GM20000 (cell line): Measurements from ENCODE around the gene ATL1.

Experiments used
- DNase-seq: peaks from one replicate; pipeline ENCODE4 v3.0.0; 2012; ENCODE audit warnings: low spot score
- CTCF ChIP-seq: IDR thresholded peaks from 2 replicates; pipeline ENCODE4 v1.5.1; 2012; ENCODE audit warnings: mild to moderate bottlenecking, control low read depth; ENCODE audit errors: extremely low read depth, missing control alignments

The ATL1 gene

GRCh38 chr14:50605766-50606165 lies 45.8 kb downstream of the ATL1 start:
- no peak for TF ChIP-seq CTCF
- DNase-seq = no peak

DNA sequence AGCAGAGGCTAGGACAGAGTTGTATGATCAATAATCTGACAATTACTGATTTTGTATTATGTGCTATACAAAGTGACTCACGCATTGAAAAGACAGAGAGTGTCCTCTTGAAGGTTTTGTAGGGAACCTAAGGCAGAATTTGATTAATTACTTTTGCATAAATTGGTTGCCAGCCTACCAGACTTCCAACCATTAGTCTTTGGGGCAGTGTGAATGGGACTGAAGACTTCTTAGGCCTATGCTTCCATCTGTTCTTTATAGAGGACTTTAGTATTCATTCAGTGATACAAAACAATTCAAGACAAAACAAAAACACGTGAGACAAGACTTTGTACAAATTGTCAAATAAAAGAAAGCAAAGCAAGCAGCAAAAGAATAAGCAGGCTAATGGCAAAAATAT lies 46.5 kb downstream of the ATL1 start:
- TF ChIP-seq CTCF = no peak
- DNase-seq = no peak

DNA sequence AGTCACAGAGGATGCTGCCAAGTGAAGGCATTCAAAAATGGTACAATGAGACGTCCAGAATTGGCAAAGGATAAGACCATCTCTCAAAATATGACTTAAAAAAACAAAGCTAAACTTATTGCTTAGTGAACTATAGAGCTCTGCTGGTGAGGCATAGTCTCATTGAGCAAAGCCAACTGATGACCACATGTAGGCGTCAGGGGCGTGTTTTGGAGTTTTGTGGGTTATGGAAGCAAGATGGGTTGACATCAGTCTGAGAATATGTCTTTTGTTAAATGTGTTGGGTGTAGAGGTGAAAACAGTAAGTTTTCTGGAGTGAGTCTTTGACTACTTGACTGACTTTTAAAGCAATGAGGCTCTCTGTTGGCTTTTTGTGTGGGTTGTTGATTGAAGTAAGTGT lies 47.2 kb downstream of the ATL1 start:
- DNase-seq = no peak

DNA sequence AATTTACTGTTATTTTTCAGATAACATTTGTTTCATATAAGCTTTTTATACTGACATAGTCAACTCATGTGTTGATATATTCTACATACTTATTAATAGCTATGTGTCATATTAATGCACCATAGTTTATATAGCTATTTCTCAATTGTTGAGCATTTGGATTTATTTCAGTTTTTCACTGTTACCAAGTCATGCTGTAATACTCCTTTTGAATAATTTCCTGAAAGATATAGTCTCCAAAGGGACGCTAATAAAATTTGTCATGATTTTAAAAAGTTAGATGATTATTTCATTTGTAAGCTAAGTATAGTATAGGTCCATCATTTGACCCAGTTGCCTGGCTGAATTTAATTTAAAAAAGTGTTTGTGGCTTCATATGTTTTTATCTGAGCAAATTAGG lies 47.8 kb downstream of the ATL1 start:
- TF ChIP-seq CTCF = no peak
- DNase-seq = no peak

More for the DNA sequence above, 47.2 kb downstream of the ATL1 start:
- TF ChIP-seq CTCF = no peak

GRCh38 chr14:50608302-50608851 lies 48.4 kb downstream of the ATL1 start:
- no peak for DNase-seq
- no peak for TF ChIP-seq CTCF

DNA sequence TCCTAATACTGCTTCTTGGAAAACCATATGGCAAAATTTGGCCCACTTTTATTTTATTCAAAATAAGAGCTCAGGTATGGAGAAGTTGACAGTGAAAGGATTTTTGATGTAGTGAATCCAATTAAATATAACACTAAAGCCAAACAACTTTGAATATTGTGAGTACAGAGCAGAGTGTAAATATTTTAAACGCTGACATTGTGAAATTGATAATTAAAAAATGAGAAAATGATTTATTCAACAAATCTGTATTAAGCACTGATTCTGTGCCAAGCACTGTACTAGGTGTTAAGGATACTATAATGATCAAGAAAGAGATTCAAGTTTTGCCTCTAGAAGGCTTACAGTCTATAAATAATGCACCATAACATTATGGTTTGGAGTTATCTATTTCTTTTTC lies 50.5 kb downstream of the ATL1 start:
- TF ChIP-seq CTCF = no peak
- no peak for DNase-seq

GRCh38 chr14:50612806-50613205 lies 52.9 kb downstream of the ATL1 start:
- no peak for TF ChIP-seq CTCF
- no peak for DNase-seq
